Anterior cingulate cortex (tissue), 58 donors: Measurements from ENCODE around the gene C15orf39.
"Not testable (repeated sequence)": the region's sequence is repeated elsewhere in the genome, so short reads cannot be mapped to it uniquely, and the experiment has no call there.

ENCODE experiments used
- DNase-seq, 58 donors: peaks; one replicate each; lab custom pipeline; 2025; lab: John Stamatoyannopoulos, UW

Gene C15orf39

DNA sequence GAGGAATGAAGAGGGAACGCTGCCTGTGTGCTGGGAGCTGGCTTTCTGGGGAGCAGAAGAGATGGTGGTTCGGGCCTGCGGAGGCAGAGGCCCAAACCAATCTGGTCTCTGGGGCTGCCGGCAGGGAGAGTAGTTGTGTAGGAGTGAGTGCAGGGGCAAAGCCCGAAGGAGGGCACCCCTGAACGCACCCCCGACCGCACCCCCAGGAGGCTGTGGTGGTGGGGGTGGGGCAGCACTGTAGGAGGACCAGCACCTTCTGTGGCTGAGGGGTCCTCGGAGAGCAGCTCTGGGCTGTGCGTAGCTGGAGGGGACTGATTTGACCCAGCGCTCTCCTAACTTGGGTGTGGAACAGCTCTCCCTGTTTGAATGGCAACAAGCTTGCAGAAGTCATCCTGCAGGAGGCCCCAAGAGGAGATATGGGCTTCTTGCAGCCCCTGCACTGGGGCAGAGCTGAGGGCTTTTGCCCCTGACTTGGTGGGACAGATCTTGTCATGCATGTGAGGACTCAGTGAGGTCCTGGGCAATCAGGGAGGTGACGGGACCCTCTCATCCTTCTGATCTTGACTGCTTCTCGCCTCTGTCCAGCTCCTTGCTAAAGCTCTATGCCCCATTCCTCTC lies 26.1 kb downstream of the C15orf39 start:
- no peak for DNase-seq

GRCh38 chr15:75228787-75229186 lies 27.1 kb downstream of the C15orf39 start:
- no peak for DNase-seq

- DNase-seq, result no peak
Observed at GRCh38 chr15:75229191-75230015, 27.7 kb downstream of the C15orf39 start.

- no peak for DNase-seq
Observed at GRCh38 chr15:75230016-75230343, 28.3 kb downstream of the C15orf39 start.

- DNase-seq, result no peak
Observed at GRCh38 chr15:75230551-75231371, 29.1 kb downstream of the C15orf39 start.

- no peak for DNase-seq
Observed at GRCh38 chr15:75231836-75232235, 30.2 kb downstream of the C15orf39 start.

DNA sequence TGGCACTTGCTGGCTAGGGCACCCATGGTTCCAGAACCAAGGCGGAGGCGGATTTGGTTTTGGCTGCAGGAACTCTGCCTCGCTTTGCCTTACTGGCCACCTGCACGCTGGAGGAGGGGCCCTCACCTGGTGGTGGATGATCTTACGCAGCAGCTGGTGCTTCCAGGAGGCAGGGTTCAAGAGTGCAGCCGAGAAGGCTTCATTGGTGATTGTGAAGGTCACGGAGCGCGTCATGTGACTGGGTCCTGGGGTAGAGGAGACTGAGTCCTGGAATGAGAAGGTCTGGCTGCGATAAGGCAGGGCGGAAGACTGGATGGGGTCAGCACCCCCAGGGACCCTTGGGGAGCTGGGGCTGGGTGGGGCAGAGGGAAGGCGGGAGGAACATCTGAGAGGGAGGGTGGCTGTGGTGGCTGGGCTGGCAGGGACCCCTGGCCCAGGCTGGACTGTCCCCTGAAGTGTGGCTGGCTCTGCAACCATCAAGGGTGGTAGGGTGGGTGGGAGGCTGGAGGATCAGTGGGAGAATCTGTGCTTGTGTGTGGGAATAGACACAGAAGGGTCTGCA lies 30.7 kb downstream of the C15orf39 start:
- DNase-seq, result no peak

GRCh38 chr15:75232826-75233503 lies 31.3 kb downstream of the C15orf39 start:
- no peak for DNase-seq

- no peak for DNase-seq
Observed at GRCh38 chr15:75233504-75234190, 32.0 kb downstream of the C15orf39 start.

DNA sequence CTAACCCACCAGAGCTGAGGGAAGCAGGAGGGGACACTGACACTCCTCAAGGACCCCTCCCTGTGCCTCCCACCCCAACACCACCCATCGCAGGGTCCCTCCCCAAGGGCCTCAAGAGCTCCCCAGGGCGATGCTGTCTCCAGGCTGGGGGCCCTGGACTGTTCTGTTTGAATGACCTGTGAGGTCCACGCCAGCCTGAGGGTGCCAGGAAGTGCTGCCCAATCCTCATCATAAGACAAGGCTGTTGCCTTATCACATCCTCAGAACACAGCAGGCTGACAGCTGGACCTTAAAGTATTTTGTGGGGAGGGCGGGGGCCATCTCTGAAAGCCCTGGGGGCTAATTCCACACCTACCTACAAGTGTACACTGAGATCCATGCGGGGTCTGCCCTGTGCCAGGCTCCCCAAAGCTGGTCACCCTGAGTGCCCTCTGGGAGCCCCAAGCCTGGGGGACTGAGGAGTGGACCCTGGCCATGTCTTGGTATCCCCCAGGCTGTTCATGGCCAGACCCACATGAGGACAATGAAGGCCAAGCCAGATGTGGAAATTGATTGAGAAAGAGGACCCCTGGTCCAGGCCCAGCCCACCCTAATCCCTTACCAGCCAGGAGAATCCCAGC lies 32.6 kb downstream of the C15orf39 start:
- DNase-seq, result no peak

- no peak for DNase-seq
Observed at GRCh38 chr15:75235051-75235673, 33.5 kb downstream of the C15orf39 start.

- DNase-seq, result no peak
Observed at GRCh38 chr15:75235760-75236729, 34.4 kb downstream of the C15orf39 start.

DNA sequence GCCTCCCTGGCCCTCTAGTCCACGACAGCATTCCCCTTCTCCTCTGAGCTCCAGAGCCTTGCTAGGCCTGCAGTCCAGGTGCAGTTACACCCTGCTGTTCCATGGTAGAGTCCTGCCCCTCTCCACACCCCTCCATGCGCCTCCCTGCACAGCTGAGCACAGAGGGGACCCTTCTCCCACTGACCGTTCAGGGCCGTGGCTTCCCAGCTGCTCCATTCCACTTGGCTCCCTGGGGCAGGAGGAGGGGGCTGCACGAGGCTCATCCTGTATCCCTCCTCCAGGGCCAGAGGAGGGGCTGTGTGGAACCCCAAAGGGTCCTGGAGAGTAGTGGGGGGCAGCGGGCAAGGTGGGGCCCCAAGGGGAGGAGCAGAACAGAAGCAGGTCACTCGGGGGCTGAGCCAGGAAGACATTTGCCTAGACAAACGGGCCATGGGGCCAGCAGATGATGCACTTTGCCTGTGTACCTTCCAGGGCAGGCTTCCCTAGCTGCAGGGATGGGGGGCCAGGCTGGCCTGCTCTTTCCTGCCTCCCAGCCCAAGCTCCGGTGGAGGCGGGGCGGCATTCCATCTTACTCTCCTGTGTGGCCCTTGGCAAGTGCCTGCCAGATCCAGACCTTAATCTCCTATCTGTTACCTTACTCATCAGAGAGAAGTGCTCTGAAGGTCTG lies 35.8 kb downstream of the C15orf39 start:
- DNase-seq, result no peak

GRCh38 chr15:75238150-75238549 lies 36.5 kb downstream of the C15orf39 start:
- no peak for DNase-seq

DNA sequence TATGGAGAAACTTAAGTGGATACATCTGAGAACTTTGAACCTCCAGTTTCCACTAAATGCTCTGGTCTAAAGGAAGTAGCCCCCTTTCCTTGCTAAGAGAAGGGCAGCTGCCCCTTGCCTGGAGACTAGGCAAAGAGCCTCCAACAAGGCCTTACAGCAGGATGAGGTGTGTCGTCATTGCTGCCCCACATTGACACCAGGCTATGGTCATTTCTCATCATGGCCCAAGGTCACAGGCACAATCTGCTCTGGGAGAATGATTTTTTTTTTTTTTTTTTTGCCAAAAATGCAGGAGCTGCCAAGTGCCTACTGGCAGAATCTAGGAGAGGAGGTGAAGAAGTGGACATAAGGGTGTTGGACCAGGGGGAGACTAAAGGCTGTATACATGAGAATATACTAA lies 44.1 kb downstream of the C15orf39 start:
- DNase-seq, result not testable (repeated sequence)

DNA sequence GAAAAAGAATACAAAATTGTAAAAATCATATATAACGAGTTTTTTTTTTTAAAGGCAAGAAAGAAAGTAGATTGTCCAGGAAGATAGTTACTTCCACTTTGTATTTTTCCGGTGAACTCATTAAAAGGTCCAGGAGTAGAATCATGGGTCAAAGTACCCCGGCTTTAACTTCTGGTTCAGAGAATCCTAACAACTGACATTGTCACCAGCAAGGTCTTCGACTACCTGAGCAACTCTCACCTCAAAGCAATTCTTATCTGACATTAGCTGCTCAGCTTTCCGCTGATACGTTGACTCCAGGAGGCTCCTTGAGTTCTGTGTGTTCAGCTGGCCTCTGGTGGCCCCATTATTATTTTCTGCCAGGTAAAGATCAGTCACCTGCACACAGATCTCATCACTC lies 47.3 kb downstream of the C15orf39 start:
- DNase-seq, result not testable (repeated sequence)

DNA sequence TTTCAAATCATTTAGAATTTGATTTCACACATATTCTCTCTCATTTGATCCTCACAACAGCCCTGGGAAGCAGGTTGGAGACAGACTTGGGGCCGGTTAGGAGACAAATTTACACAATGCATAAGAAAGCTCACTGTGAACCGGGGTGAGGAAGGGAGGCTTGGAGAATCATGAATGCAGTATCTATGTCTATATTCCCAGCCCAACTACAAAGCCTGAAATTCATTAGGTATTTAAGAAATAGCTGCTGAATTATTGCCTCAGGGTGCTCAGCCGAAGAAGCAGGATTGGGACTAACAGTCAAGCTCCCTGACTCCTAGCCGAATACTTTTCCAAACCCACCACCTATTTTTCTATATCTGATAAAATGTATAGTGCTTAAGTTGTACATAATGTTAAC lies 48.0 kb downstream of the C15orf39 start:
- DNase-seq, result no peak
